Activated CD4-positive, alpha-beta T cell treated with anti-CD3 and anti-CD28 coated beads, Interleukin-2, amount 50 U/mL, for 4 hours (primary cell): ENCODE data around the gene IFI35.
"Not testable (repeated sequence)": the region's sequence is repeated elsewhere in the genome, so short reads cannot be mapped to it uniquely, and the experiment has no call there.

Source experiments
- DNase-seq, 2 experiments: peaks; one replicate each; pipeline ENCODE4 v3.0.0-alpha.2; 2020

The IFI35 gene

DNA sequence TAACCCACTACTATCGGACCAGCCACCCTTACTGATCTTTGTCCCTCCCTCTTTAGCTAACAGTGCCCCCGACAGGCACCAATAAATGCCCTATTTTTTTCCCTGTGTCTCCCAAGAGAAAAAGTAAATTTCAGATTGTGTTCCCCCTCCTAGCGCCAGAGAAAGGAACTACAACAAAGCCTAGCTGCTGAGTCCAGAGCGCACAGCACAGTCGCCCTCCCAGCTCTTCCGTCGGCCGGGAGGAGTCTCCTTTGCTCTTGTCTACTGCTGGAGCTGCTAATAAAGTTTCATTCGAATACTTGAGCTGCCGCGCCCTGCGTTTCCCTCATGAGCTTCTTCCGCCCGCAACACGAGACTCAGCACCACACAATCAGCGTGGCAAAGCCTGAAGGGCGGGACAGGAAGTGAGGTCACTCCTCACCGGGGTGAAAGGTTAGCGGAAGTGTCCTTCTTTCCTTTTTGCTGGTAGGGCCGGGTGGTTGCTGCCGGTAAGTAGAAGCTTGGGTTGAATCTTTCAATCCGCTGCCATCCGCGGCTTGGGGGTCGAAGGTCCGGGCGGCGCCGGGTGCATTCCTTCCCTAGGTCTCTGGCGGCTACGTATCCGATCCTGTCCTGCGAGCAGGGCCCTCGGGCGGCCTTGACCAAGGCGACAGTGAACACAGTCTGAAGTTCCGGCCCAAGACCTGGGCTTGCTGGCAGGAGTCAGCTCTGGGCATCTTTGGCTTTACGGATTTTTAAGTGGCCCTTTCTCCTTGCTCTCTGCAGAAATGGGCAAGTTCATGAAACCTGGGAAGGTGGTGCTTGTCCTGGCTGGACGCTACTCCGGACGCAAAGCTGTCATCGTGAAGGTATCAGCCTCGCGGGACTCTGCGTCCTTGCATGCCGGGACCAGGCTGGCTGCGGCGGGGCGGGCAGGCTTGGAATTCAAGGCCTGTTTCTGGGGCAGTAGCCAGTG, 8.3 kb upstream of the IFI35 start, which contains the start of gene RPL27:
Gene RPL27 (plus strand): TSS at position 436 of the 955 bp plus-strand sequence. CDS start 332 bp downstream, at position 768.
- DNase-seq = peak; percentile 97 to 98

GRCh38 chr17:42999003-42999525, 7.5 kb upstream of the IFI35 start:
- DNase-seq = no peak

- DNase-seq = not testable (repeated sequence)
Measured at GRCh38 chr17:43000894-43001293, 5.7 kb upstream of the IFI35 start.

- no peak for DNase-seq
Measured at GRCh38 chr17:43003542-43004172, 2.9 kb upstream of the IFI35 start.

- no peak for DNase-seq
Measured at GRCh38 chr17:43010667-43011308, 4.2 kb downstream of the IFI35 start.

GRCh38 chr17:43011728-43012472, 5.3 kb downstream of the IFI35 start:
- DNase-seq = no peak

DNA sequence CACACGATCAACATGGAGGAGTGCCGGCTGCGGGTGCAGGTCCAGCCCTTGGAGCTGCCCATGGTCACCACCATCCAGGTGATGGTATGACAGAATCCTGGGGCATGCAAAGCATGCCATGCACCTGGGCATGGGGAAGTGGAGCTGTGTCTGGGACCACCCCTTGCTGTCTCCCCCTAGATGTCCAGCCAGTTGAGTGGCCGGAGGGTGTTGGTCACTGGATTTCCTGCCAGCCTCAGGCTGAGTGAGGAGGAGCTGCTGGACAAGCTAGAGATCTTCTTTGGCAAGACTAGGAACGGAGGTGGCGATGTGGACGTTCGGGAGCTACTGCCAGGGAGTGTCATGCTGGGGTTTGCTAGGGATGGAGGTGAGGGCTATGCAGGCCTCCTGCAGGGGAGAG, 6.7 kb downstream of the IFI35 start:
- no peak for DNase-seq

DNA sequence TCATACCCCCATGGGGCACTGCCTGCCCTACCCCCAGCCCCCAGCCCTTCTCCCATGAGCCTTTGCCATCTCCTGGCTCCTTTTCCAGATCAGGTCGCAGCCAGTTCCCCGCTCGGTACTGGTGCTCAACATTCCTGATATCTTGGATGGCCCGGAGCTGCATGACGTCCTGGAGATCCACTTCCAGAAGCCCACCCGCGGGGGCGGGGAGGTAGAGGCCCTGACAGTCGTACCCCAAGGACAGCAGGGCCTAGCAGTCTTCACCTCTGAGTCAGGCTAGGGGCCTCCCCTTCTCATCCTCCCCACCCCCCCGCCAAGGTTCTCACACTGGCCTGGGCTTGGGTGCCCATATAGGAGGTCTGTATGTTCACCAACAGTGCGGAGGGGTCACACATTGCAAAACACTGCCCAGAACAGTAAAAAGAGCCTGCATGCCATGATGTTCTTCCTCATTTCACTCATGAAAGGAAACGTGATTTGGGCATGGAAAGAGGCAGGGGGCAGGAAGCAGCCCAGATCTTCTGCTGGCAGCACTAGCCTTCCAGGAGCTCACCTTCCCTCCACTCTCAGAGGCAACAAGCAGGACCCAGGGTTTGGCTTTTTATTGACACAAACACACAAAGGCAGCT, 7.5 kb downstream of the IFI35 start:
- DNase-seq = no peak

- DNase-seq = no peak
Measured at GRCh38 chr17:43014649-43015542, 8.3 kb downstream of the IFI35 start.

GRCh38 chr17:43015579-43015978, 9.0 kb downstream of the IFI35 start:
- DNase-seq = no peak

GRCh38 chr17:43016216-43016615, 9.6 kb downstream of the IFI35 start:
- DNase-seq = no peak

DNA sequence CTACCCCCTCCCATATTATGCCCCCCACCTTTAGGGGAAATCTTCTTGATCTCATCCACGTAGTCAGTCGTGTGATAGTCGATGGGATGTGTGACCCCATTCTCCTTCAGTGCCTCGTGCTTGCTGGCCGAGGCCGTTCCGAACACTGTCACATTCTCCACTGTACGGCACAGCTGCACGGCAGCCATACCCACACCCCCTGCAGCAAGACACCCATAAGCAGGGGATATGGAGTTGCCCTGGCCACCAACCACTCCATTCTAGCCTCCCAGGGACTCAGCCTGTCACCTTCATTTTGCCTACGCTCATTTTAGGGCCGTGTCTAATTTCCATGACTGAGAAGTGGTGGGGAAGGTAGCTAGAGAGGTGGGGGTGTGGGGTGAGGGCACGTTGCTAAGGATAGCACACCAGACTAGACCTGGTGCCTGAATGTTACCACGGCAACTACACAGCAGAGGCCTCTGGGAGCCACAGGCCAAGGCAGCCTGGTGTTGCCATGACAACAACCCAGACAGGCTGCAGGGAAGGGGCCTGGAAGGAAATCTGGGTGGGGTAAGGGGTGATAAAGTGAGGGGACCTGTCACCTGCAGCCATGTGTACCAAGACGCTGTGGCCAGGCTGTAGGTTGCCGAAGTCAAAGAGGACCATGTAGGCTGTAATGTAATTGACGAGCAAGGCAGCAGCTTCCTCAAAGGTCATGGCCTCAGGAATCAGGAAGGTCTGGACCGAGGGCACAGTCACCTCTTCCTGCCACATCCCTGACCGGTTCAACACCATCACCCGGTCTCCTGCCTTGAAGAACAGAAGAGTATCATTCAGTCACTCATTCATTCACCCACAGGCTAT, 11.6 kb downstream of the IFI35 start:
- DNase-seq = no peak

DNA sequence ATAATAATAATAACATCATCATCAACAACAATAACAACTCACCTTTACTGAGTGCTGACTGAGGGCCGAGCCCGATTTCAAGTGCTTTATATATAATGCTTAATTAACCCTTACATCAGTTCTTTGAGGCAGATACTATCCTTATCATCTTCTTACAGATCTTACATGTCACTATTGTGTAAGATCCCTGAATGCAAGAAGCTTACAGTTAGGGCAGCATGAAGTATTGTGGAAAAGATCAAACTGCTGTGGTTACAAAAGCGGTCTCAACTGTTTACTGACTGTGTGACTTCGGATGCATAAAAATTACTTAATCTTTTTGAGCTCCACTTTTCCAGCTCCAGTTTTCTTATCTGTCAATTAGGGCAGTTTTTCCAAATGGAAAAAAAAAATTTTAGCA, 12.3 kb downstream of the IFI35 start:
- no peak for DNase-seq

DNA sequence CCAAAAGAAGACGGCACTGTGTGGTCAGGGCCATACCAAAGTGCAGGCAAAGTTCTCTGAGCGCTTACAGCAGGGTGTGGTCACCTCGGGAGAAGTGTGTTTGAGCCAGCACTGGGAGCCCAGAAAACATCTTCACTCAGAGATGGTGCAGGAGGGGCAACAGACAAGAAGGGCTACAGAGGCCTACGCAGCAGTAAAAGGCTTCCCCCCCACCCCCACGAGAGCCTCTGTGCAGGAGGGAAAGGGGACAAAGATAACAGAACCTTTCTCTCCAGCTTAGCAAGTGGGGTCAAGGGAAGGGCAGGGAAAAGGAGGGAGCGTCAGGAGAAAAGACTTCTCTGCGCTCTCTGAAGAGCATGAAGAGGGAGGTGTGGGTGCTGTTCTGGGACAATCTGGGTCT, 12.8 kb downstream of the IFI35 start:
- DNase-seq = no peak

GRCh38 chr17:43020030-43020621, 13.5 kb downstream of the IFI35 start:
- no peak for DNase-seq

- peak in 1 of 2 experiments; percentile 15 for DNase-seq
Measured at GRCh38 chr17:43020789-43021740, 14.5 kb downstream of the IFI35 start.

- DNase-seq = peak; percentile 42 to 54
Measured at GRCh38 chr17:43021741-43022512, 15.3 kb downstream of the IFI35 start, which contains the start of gene VAT1. VAT1 (minus strand) TSS chr17:43022385; CDS start chr17:43022322, 63 bp downstream.
